ENCODE data around the gene ADARB2. TPM values are rescaled to one million over a fixed set of nuclear protein-coding genes. Genes with fewer than 3 reads are reported as not detected.

Gene ADARB2
- total RNA-seq, 4 donors from 2014 or later, result 2.3 to 3.7 (median 2.6) TPM

DNA sequence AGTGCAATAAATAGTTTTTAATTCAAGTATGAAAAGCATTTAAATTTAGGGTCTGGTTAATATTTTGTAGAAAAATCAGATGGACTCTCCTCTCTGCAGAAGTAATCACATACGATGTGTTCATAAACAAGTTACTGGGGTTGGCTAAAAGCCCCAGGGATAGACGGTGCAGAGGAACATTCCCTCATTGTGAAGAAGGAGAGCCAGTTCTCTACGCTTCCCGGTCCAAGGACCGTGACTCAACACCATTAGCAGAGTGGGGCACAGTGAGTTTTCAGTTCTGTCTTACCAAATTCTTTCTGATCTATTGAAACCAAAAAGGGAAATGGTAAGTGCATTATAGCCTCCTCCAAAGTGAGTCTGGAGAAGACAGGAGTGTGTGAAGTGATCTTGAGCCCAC lies 353.3 kb downstream of the ADARB2 start:
- TF ChIP-seq, protein P1, sequence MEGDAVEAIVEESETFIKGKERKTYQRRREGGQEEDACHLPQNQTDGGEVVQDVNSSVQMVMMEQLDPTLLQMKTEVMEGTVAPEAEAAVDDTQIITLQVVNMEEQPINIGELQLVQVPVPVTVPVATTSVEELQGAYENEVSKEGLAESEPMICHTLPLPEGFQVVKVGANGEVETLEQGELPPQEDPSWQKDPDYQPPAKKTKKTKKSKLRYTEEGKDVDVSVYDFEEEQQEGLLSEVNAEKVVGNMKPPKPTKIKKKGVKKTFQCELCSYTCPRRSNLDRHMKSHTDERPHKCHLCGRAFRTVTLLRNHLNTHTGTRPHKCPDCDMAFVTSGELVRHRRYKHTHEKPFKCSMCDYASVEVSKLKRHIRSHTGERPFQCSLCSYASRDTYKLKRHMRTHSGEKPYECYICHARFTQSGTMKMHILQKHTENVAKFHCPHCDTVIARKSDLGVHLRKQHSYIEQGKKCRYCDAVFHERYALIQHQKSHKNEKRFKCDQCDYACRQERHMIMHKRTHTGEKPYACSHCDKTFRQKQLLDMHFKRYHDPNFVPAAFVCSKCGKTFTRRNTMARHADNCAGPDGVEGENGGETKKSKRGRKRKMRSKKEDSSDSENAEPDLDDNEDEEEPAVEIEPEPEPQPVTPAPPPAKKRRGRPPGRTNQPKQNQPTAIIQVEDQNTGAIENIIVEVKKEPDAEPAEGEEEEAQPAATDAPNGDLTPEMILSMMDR (IDR thresholded peaks at IDR 0.05), result no peak
- TF ChIP-seq POLR2AphosphoS5 (IDR thresholded peaks at IDR 0.05), result no peak
- no peak for TF ChIP-seq EP300 (IDR thresholded peaks at IDR 0.05)
- no peak for TF ChIP-seq POLR2A (IDR thresholded peaks at IDR 0.05; ENCODE audit: low read depth)
- no peak overlapping the region for H3K27ac ChIP-seq (replicated peaks in 1 of 4)
- peak; percentile 64 for DNase-seq (ENCODE audit: extremely low spot score)
- H3K36me3 ChIP-seq, result no peaks in the 10 kb centered on the region
- no peak overlapping the region for H3K4me3 ChIP-seq
- H3K9me3 ChIP-seq, result peaks cover 0 to 9% (median 0%) of the 10 kb centered on the region in 4 donors
- H3K27me3 ChIP-seq, result peaks cover 0 to 40% (median 0%) of the 10 kb centered on the region in 4 donors
- WGBS, result 50% methylated on average over 5 of the region's 5 CpGs
- intact Hi-C loops (cut with DNase I), result no loop called here
- H3K4me1 ChIP-seq, result no peaks in the 10 kb centered on the region

DNA sequence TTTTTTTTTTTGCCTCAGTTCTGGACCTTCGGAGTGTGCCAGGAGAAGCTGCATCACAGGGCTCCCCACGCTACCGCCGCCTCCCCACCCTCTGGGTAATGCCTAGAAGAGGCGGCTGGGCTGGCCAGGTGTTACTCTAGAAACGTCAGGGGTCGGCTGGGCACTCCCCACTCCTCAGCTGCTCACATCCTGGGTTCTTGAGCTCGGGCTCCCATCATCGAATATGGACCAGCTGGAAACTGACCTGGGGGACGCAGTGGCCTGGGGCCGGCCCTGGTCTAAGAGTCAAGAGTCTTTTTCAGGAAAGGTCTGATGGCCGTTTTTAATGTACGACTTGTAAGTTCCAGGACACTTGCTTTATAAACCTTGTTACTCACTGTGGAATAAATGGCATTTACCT lies 354.6 kb downstream of the ADARB2 start:
- TF ChIP-seq POLR2AphosphoS5 (IDR thresholded peaks at IDR 0.05), result no peak
- TF ChIP-seq, protein P1 (IDR thresholded peaks at IDR 0.05), result no peak
- no peak for TF ChIP-seq EP300 (IDR thresholded peaks at IDR 0.05)
- TF ChIP-seq POLR2A (IDR thresholded peaks at IDR 0.05; ENCODE audit: low read depth), result no peak
- H3K27ac ChIP-seq (replicated peaks in 1 of 4), result no peak overlapping the region
- WGBS, result 75% methylated on average over 13 of the region's 13 CpGs
- H3K36me3 ChIP-seq, result no peaks in the 10 kb centered on the region
- peaks cover 0 to 9% (median 0%) of the 10 kb centered on the region in 4 donors for H3K9me3 ChIP-seq
- no peaks in the 10 kb centered on the region for H3K4me1 ChIP-seq
- peak; percentile 83 for DNase-seq (ENCODE audit: extremely low spot score)
- H3K27me3 ChIP-seq, result peaks cover 0 to 53% (median 0%) of the 10 kb centered on the region in 4 donors
- intact Hi-C loops (cut with DNase I), result no loop called here
- H3K4me3 ChIP-seq, result no peak overlapping the region

DNA sequence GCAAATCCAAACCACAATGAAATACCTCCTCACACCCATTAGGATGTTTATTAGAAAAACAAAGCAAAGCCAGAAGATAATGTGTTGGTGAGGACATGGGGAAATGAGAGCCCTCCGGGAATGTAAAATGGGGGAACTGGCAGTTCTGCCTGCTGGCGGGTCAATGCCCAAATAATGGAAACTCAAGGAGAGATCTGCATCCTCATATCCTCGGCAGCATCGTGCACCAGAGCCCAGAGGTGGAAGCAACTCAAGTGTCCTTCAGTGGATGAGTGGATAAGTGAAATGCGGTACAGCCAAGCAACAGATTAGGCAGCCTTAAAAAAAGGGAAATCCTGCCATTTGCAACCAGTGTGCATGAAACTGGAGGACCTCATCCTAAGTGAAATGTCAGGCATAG lies 356.0 kb downstream of the ADARB2 start:
- H3K4me3 ChIP-seq, result no peak overlapping the region
- TF ChIP-seq POLR2AphosphoS5 (IDR thresholded peaks at IDR 0.05), result no peak
- no peak for TF ChIP-seq EP300 (IDR thresholded peaks at IDR 0.05)
- no peak for TF ChIP-seq POLR2A (IDR thresholded peaks at IDR 0.05; ENCODE audit: low read depth)
- TF ChIP-seq, protein P1 (IDR thresholded peaks at IDR 0.05), result no peak
- peaks cover 0 to 67% (median 0%) of the 10 kb centered on the region in 4 donors for H3K27me3 ChIP-seq
- no peak overlapping the region for H3K27ac ChIP-seq (replicated peaks in 1 of 4)
- no peaks in the 10 kb centered on the region for H3K36me3 ChIP-seq
- H3K4me1 ChIP-seq, result no peaks in the 10 kb centered on the region
- DNase-seq (ENCODE audit: extremely low spot score), result peak; percentile 47
- intact Hi-C loops (cut with DNase I), result no loop called here
- H3K9me3 ChIP-seq, result peaks cover 0 to 8% (median 0%) of the 10 kb centered on the region in 4 donors
- 82% methylated on average over 5 of the region's 5 CpGs for WGBS

DNA sequence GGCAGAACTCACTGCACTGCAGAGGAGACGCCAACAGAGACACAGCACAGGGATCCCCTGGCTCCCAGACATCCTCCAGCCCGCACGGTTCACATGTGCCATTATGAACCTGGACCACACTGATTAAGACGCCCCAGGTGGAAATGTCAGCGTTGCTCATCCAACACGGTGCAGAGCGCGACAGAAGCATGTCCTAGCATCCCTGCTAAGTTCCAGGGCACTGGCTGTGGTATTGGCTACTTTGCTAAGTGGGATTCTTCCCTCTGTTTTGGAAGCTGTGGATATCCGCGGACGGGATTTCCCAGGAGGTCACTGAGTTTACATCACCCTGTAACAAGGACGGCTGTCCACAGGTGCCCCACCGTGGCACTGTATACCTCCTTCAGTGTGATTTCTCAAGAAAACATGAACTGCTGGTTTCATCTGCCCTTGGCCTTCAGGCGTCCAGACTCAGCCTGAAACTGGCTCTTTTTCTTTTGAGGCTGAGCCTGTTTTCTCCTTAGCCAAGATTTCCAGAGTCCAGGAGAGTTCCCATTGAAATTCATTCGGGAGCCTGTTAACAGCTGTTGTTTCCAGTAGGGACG lies 357.1 kb downstream of the ADARB2 start:
- DNase-seq (ENCODE audit: extremely low spot score), result peak; percentile 64
- TF ChIP-seq, protein P1 (IDR thresholded peaks at IDR 0.05), result no peak
- no peak for TF ChIP-seq POLR2A (IDR thresholded peaks at IDR 0.05; ENCODE audit: low read depth)
- no peak for TF ChIP-seq EP300 (IDR thresholded peaks at IDR 0.05)
- intact Hi-C loops (cut with DNase I), result no loop called here

DNA sequence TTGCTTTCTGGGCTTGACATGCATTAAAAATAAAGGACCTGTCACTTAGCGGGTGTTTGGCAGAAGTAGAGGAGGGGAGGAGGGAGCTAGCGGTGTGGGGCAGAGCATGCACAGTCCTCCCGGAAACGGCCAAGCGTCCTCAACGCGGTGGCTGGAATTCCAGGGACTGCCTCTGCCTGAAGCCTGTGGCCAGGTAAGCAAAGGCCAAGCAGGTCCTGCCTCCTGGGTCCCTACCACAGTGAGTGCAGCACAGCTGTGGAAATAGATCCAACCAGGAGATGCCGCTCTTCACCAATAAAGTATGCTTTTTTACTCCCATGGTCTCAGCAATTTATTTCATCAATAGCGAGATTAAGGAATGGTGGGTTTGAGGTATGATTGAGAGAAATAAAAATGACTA lies 357.7 kb downstream of the ADARB2 start:
- H3K27me3 ChIP-seq, result peaks cover 0 to 72% (median 0%) of the 10 kb centered on the region in 4 donors
- DNase-seq (ENCODE audit: extremely low spot score), result peak; percentile 55
- 49% methylated on average over 9 of the region's 9 CpGs for WGBS

More for the DNA sequence above, 357.1 kb downstream of the ADARB2 start:
- Histone ChIP-seq H3K27ac (replicated peaks in 1 of 4) (no peak overlapping the region), H3K9me3 (no peaks in the 10 kb centered on the region), H3K4me3 (no peak overlapping the region), H3K36me3 (no peaks in the 10 kb centered on the region), H3K4me1 (no peaks in the 10 kb centered on the region), H3K27me3 (peaks cover 0 to 69% (median 0%) of the 10 kb centered on the region in 4 donors)
- 63% methylated on average over 16 of the region's 16 CpGs for WGBS

More for the DNA sequence above, 357.7 kb downstream of the ADARB2 start:
- Histone ChIP-seq H3K9me3 (no peaks in the 10 kb centered on the region), H3K36me3 (no peaks in the 10 kb centered on the region), H3K4me3 (no peak overlapping the region), H3K27ac (replicated peaks in 1 of 4) (no peak overlapping the region), H3K4me1 (no peaks in the 10 kb centered on the region)
- intact Hi-C loops (cut with DNase I), result no loop called here
- TF ChIP-seq, protein P1 (IDR thresholded peaks at IDR 0.05), result no peak
- TF ChIP-seq EP300 (IDR thresholded peaks at IDR 0.05) (no peak), POLR2A (IDR thresholded peaks at IDR 0.05; ENCODE audit: low read depth) (no peak), POLR2AphosphoS5 (IDR thresholded peaks at IDR 0.05) (no peak)

All from esophagus muscularis mucosa (tissue), 4 donors.